ENCODE data around the gene MYLK4.

GRCh38 chr6:2744209-2744771 is 6.4 kb downstream of the MYLK4 start:
- TF ChIP-seq RFXANK (CRISPR knock-in tag; IDR thresholded peaks at IDR 0.05) (no peak), POLR2A (IDR thresholded peaks at IDR 0.05; ENCODE audit: insufficient read depth in 1 of 2, low read depth in 2 of 2, low read length in 2 of 2) (no peak), MAFK (conservative IDR thresholded peaks at IDR 0.05 in 1 of 2, IDR thresholded peaks at IDR 0.05 in 1 of 2; ENCODE audit: low read length in 2 of 2) (no peak; a peak in 1 of 4 replicates), CEBPB (IDR thresholded peaks at IDR 0.05; ENCODE audit: borderline replicate concordance, low read depth, low read length) (no peak), ZNF282 (IDR thresholded peaks at IDR 0.05; ENCODE audit: partially characterized antibody) (no peak), REST (IDR thresholded peaks at IDR 0.05; ENCODE audit: borderline replicate concordance in 1 of 2, low read depth in 1 of 2, low read length in 2 of 2) (no peak), BRD4 (CRISPR knock-in tag; IDR thresholded peaks at IDR 0.05) (no peak)

Data from HepG2 (cell line).